ENCODE measurements around the gene PRRT1B. TPM values are rescaled to one million over a fixed set of nuclear protein-coding genes. Genes with fewer than 3 reads are reported as not detected.

Gene PRRT1B
- total RNA-seq, 1 donor from 2014 or later, result not detected

DNA sequence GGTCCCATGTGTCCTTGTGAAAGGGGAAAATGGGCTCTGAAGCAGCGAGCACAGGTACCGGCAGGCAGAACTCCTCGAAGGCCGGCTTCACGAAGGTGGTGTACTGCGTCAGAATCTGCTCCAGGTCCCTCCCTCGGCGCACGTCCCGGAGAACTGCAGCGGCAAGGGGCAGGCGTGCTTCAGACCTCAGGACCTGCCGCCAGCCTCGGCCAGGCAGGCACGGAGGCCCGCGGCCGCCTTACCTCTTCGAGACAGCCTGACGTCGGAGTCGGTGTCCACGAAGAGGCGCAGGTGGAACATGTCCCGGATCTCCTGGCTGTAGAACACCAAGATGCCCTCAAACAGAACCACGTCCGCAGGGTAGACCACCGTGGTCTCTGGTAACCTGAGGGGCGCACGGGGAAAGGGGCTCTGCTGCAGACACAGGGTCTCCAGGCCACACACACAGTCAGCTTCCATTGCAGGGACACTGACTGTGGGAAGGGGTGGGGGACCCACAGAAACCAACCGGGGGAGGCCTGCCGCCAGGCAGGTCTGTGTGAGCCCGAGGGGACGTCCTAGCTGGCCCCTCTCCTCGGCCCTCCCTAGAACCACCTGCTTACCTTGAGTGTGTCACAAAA, 16.3 kb upstream of the PRRT1B start:
- H3K9me3 ChIP-seq (ENCODE audit: control insufficient read depth in 3 of 3, low read length in 3 of 3), result no peaks in the 10 kb centered on the region
- H3K27me3 ChIP-seq (ENCODE audit: control insufficient read depth in 3 of 3, insufficient read depth in 3 of 3, low read length in 3 of 3), result no peaks in the 10 kb centered on the region
- peaks cover 9 to 17% (median 11%) of the 10 kb centered on the region in 3 donors for H3K4me1 ChIP-seq (ENCODE audit: control insufficient read depth in 3 of 3, insufficient read depth in 3 of 3, low read length in 3 of 3)
- H3K36me3 ChIP-seq (ENCODE audit: control insufficient read depth in 3 of 3, insufficient read depth in 3 of 3, low read length in 3 of 3), result peaks cover 41 to 49% (median 49%) of the 10 kb centered on the region in 3 donors
- H3K9ac ChIP-seq (ENCODE audit: low read depth in 1 of 3, low read length in 3 of 3), result no peak overlapping the region
- H3K27ac ChIP-seq (ENCODE audit: low read depth, low read length), result no peak overlapping the region
- H3K4me3 ChIP-seq (ENCODE audit: low read length in 3 of 3), result no peak overlapping the region

DNA sequence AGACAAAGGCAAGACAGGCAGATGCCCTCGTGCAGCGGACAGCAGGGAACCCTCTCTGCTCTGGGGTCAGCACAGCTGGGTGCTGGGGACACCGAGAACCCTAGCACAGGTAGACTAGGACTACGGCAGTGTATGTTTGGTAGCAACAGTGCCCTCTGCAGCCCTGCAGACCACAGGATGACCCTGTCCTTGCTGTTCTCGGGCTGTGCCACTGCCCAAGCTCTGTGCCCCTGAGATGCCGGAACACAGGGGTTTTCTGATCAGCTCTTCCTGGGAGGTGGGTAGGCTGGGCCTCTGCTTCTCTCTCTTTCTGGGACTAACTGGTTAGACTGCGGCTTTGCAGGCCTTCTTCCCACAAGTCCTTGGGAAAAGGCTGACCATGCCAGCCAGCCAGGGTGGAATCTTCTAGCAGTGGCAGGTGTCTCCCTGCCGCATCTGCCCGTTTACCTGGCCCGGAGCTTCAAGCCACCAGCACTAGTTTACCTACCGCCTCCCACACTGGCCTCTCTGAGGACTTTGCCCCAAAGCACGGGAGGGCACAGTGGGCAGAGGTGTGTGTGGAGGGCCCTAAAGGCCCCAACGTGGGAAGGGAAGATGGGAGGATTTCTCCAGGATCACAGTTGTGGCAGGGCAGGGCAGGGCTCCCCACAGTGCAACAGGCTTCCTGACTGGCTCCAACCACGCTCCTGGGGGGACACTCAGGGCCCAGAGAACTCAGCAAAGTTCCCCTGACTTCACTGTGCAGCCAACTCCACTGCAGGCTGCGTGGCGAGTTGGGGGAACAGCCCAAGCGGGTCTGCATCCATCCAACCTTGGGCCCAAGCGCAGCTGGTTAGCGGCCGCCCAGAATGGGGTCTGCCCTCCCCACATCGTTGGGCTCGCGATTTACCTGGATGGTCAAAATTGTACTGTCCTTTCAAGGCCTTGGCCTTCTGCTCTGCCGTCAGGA, 15.5 kb upstream of the PRRT1B start:
- peaks cover 32 to 42% (median 40%) of the 10 kb centered on the region in 3 donors for H3K36me3 ChIP-seq (ENCODE audit: control insufficient read depth in 3 of 3, insufficient read depth in 3 of 3, low read length in 3 of 3)

DNA sequence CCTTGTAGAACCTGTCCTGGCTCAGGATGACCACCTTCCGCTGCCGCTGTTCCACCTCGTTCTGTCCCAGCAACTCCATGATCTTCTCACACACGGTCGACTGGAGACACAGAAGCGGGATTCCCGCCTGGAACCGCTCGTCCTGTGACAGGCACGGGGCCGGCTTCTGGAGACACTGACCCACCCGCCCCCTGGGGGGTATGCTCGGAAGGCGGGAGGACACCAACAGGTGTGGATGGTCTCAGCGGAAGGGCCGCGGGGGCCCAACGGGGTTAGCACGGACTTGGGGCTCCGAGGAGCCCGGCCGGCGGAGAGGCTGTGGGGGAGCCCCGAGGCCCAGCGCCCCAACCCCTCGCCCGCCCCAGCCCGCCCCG, 14.8 kb upstream of the PRRT1B start:
- H3K4me1 ChIP-seq (ENCODE audit: control insufficient read depth in 3 of 3, insufficient read depth in 3 of 3, low read length in 3 of 3), result peaks cover 9 to 17% (median 11%) of the 10 kb centered on the region in 3 donors
- H3K9me3 ChIP-seq (ENCODE audit: control insufficient read depth in 3 of 3, low read length in 3 of 3), result no peaks in the 10 kb centered on the region
- peak overlapping the region; percentile 82 to 85 (median 84) for H3K4me3 ChIP-seq (ENCODE audit: low read length in 3 of 3)
- H3K36me3 ChIP-seq (ENCODE audit: control insufficient read depth in 3 of 3, insufficient read depth in 3 of 3, low read length in 3 of 3), result peaks cover 26 to 38% (median 35%) of the 10 kb centered on the region in 3 donors
- H3K27ac ChIP-seq (ENCODE audit: low read depth, low read length), result peak overlapping the region; percentile 56
- H3K9ac ChIP-seq (ENCODE audit: low read depth in 1 of 3, low read length in 3 of 3), result peak overlapping the region; percentile 79 to 92 (median 85)
- no peaks in the 10 kb centered on the region for H3K27me3 ChIP-seq (ENCODE audit: control insufficient read depth in 3 of 3, insufficient read depth in 3 of 3, low read length in 3 of 3)

More for the DNA sequence above, 15.5 kb upstream of the PRRT1B start:
- H3K9ac ChIP-seq (ENCODE audit: low read depth in 1 of 3, low read length in 3 of 3), result peak overlapping the region; percentile 79 to 92 (median 85)
- no peaks in the 10 kb centered on the region for H3K9me3 ChIP-seq (ENCODE audit: control insufficient read depth in 3 of 3, low read length in 3 of 3)
- peaks cover 9 to 17% (median 11%) of the 10 kb centered on the region in 3 donors for H3K4me1 ChIP-seq (ENCODE audit: control insufficient read depth in 3 of 3, insufficient read depth in 3 of 3, low read length in 3 of 3)
- peak overlapping the region; percentile 82 to 85 (median 84) for H3K4me3 ChIP-seq (ENCODE audit: low read length in 3 of 3)
- H3K27me3 ChIP-seq (ENCODE audit: control insufficient read depth in 3 of 3, insufficient read depth in 3 of 3, low read length in 3 of 3), result no peaks in the 10 kb centered on the region
- H3K27ac ChIP-seq (ENCODE audit: low read depth, low read length), result peak overlapping the region; percentile 56

DNA sequence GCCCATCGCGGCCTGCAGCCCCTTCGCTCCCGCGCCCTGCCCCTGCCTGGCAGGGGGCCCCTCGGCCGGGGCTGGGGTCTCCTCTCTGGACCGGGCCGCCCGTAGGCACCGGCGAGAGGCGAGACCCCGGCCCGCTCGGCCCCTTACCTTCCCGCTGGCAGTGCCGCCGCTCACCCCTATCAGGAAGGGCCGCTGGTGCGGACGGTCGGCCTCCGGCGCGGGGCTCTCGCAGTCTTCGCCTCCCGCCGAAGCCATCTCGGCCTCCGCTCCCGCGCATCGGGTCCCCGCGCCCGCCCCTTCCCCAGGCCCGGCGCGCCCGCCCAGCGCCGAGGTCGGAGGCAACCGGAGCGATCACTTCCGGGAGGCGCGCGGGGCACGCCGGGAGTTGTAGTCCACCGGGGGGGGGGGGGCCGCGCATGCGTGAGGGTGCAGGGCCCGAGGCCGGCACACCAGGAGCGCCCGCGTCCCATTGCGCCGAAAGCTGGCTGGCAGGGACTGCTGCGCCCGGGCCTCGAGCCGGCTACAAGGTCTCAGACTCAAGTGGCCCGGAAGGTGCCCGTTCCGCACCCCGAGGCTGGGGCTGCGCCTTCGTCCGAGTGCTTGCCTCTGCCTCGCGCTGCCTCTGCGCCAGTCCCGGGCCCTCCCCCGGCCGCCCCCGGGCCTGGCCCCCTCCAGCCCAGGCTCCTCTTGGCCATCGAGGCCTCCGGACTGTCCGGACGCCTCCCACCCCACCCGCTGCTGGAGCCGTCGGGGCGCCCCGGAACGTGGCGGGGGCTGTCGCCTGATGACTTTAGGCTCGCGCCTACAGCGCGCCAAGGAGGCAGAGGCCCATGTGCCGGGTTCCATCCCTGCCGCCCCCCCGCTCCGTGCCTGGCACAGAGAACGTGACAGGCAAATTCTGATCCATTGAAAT, 14.1 kb upstream of the PRRT1B start, which contains the start of gene UCK1:
UCK1 (minus strand) TSS at position 344 of the 913 bp plus-strand sequence; CDS start at position 255, 89 bp downstream.
- Histone ChIP-seq H3K27me3 (ENCODE audit: control insufficient read depth in 3 of 3, insufficient read depth in 3 of 3, low read length in 3 of 3) (no peaks in the 10 kb centered on the region), H3K9ac (ENCODE audit: low read depth in 1 of 3, low read length in 3 of 3) (peak within 1 kb of the TSS; percentile 79 to 92 (median 85)), H3K4me3 (ENCODE audit: low read length in 3 of 3) (peak within 1 kb of the TSS; percentile 82 to 85 (median 84)), H3K9me3 (ENCODE audit: control insufficient read depth in 3 of 3, low read length in 3 of 3) (no peaks in the 10 kb centered on the region), H3K27ac (ENCODE audit: low read depth, low read length) (peak within 1 kb of the TSS; percentile 56), H3K4me1 (ENCODE audit: control insufficient read depth in 3 of 3, insufficient read depth in 3 of 3, low read length in 3 of 3) (peaks cover 9 to 17% (median 11%) of the 10 kb centered on the region in 3 donors), H3K36me3 (ENCODE audit: control insufficient read depth in 3 of 3, insufficient read depth in 3 of 3, low read length in 3 of 3) (peaks cover 20 to 34% (median 28%) of the 10 kb centered on the region in 3 donors)

DNA sequence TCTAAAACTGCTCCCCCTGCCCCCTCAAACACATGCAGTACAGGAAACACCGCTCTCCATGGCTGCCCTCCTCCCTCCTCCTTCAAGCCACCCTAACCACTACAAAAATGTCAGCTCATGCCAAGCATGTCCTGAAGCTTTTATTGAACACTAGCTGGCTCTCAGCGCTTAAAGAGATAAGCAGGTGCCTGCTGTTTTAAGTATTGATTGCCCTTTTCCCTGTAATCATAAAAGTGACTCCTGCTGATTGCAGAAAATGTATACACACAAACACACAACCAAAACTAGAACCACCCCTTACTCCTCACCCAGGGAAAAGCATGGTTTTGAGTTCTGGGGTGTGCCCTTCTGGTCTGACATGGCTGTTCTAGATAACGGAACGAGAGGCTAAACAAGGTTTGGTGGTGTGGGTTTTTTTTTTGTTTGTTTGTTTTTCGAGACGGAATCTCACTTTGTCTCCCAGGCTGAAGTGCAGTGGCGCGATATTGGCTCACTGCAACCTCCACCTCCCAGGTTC, 10.5 kb upstream of the PRRT1B start:
- Histone ChIP-seq H3K9ac (ENCODE audit: low read depth in 1 of 3, low read length in 3 of 3) (no peak overlapping the region), H3K27ac (ENCODE audit: low read depth, low read length) (no peak overlapping the region), H3K27me3 (ENCODE audit: control insufficient read depth in 3 of 3, insufficient read depth in 3 of 3, low read length in 3 of 3) (no peaks in the 10 kb centered on the region), H3K36me3 (ENCODE audit: control insufficient read depth in 3 of 3, insufficient read depth in 3 of 3, low read length in 3 of 3) (peaks cover under 1 to 4% (median 2%) of the 10 kb centered on the region in 3 donors), H3K4me3 (ENCODE audit: low read length in 3 of 3) (no peak overlapping the region), H3K9me3 (ENCODE audit: control insufficient read depth in 3 of 3, low read length in 3 of 3) (no peaks in the 10 kb centered on the region), H3K4me1 (ENCODE audit: control insufficient read depth in 3 of 3, insufficient read depth in 3 of 3, low read length in 3 of 3) (peaks cover 8 to 13% (median 8%) of the 10 kb centered on the region in 3 donors)

DNA sequence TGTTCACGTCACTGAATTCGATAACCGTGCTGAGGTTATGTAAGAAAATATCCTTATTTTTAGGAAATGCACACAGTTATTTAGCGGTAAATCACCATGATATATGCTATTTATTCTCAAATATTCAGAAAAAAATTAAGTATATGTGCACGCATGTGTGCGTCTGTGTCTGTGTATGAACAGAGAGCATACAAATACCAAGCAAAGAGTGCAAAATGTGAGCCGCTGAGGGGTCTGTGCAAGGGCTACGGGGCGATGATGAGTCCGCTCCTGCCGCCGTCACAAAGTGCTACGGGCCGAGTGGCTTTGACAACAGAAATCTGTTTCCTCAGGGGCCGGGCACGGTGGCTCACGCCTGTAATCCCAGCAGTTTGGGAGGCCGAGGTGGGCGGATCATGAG, 7.4 kb upstream of the PRRT1B start:
- Histone ChIP-seq H3K4me3 (ENCODE audit: low read length in 3 of 3) (no peak overlapping the region), H3K27me3 (ENCODE audit: control insufficient read depth in 3 of 3, insufficient read depth in 3 of 3, low read length in 3 of 3) (no peaks in the 10 kb centered on the region), H3K4me1 (ENCODE audit: control insufficient read depth in 3 of 3, insufficient read depth in 3 of 3, low read length in 3 of 3) (no peaks in the 10 kb centered on the region), H3K27ac (ENCODE audit: low read depth, low read length) (no peak overlapping the region), H3K36me3 (ENCODE audit: control insufficient read depth in 3 of 3, insufficient read depth in 3 of 3, low read length in 3 of 3) (no peaks in the 10 kb centered on the region), H3K9me3 (ENCODE audit: control insufficient read depth in 3 of 3, low read length in 3 of 3) (no peaks in the 10 kb centered on the region), H3K9ac (ENCODE audit: low read depth in 1 of 3, low read length in 3 of 3) (no peak overlapping the region)

DNA sequence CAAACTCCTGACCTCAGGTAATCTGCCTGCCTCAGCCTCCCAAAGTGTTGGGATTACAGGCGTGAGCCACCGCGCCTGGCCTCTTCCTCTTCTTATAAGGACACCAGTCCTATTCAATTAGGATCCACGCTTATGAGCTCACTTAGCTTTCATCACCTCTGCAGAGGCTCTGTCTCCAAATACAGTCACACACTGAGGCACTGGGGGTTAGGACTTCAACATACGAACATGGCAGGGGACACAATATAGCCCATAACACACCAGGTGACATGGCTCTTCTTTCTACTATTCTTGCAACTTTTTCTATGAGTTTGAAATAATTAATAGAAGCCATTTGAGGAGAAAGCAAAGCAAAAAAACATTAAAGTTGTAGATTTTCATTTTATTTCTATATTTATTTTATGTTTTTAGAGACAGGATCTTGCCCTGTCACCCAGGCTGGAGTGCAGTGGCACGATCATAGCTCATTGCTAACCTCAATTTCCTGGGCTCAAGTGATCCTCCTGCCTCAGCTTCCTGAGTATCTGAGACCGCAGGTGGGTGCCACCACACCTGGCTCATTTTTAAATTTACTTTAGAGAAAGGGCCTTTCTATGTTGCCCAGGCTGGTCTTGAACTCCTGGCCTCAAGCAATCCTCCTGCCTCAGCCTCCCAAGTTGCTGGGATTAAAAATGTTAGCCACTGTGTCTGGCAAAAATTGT, 6.0 kb upstream of the PRRT1B start:
- peaks cover 0 to 7% (median 3%) of the 10 kb centered on the region in 3 donors for H3K9me3 ChIP-seq (ENCODE audit: control insufficient read depth in 3 of 3, low read length in 3 of 3)
- no peaks in the 10 kb centered on the region for H3K4me1 ChIP-seq (ENCODE audit: control insufficient read depth in 3 of 3, insufficient read depth in 3 of 3, low read length in 3 of 3)
- peaks cover 0 to 6% (median 0%) of the 10 kb centered on the region in 3 donors for H3K27me3 ChIP-seq (ENCODE audit: control insufficient read depth in 3 of 3, insufficient read depth in 3 of 3, low read length in 3 of 3)
- no peaks in the 10 kb centered on the region for H3K36me3 ChIP-seq (ENCODE audit: control insufficient read depth in 3 of 3, insufficient read depth in 3 of 3, low read length in 3 of 3)
- H3K4me3 ChIP-seq (ENCODE audit: low read length in 3 of 3), result no peak overlapping the region
- no peak overlapping the region for H3K27ac ChIP-seq (ENCODE audit: low read depth, low read length)
- no peak overlapping the region for H3K9ac ChIP-seq (ENCODE audit: low read depth in 1 of 3, low read length in 3 of 3)

DNA sequence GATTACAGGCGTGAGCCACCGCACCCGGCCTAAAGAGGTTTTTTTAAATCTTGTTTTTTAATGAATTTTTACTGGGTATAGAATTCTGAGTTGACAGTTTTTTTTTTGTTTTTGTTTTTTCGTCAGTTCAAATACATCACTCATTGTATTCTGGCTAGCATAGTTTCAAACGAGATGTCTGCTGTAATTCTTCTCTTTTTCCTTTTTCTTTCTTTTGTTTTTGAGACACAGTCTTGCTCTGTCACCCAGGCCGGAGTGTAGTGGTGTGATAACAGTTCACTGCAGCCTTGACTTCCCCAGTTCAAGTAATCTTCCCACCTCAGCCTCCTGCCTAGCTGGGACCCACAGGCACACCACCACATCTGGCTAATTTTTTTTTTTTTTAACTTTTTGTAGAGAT, 2.2 kb upstream of the PRRT1B start:
- H3K27me3 ChIP-seq (ENCODE audit: control insufficient read depth in 3 of 3, insufficient read depth in 3 of 3, low read length in 3 of 3), result peaks cover 23 to 35% (median 29%) of the 10 kb centered on the region in 3 donors
- H3K4me1 ChIP-seq (ENCODE audit: control insufficient read depth in 3 of 3, insufficient read depth in 3 of 3, low read length in 3 of 3), result peaks cover 0 to 8% (median 7%) of the 10 kb centered on the region in 3 donors
- H3K9me3 ChIP-seq (ENCODE audit: control insufficient read depth in 3 of 3, low read length in 3 of 3), result peaks cover 0 to 8% (median 3%) of the 10 kb centered on the region in 3 donors
- no peaks in the 10 kb centered on the region for H3K36me3 ChIP-seq (ENCODE audit: control insufficient read depth in 3 of 3, insufficient read depth in 3 of 3, low read length in 3 of 3)
- no peak overlapping the region for H3K4me3 ChIP-seq (ENCODE audit: low read length in 3 of 3)
- no peak overlapping the region for H3K9ac ChIP-seq (ENCODE audit: low read depth in 1 of 3, low read length in 3 of 3)
- H3K27ac ChIP-seq (ENCODE audit: low read depth, low read length), result no peak overlapping the region

Data from skeletal muscle tissue (tissue), 4 donors.